GM12891 (cell line): ENCODE data around the gene PRPF6.

Source experiments
- POLR2A ChIP-seq: IDR thresholded peaks from 2 replicates; pipeline ENCODE4 v1.6.1; 2011; ENCODE audit warnings: low read depth, low read length, control low read depth
- POLR2AphosphoS5 ChIP-seq: IDR thresholded peaks from 2 replicates; pipeline ENCODE4 v1.6.1; 2011; ENCODE audit warnings: low read depth, low read length, control low read depth
- SPI1 ChIP-seq: IDR thresholded peaks from 2 replicates; pipeline ENCODE4 v1.6.1; 2011; ENCODE audit warnings: low read depth, low read length, control low read depth
- TAF1 ChIP-seq: IDR thresholded peaks from 2 replicates; pipeline ENCODE4 v1.6.1; 2011; ENCODE audit warnings: low read depth, low read length, control low read depth

DNA sequence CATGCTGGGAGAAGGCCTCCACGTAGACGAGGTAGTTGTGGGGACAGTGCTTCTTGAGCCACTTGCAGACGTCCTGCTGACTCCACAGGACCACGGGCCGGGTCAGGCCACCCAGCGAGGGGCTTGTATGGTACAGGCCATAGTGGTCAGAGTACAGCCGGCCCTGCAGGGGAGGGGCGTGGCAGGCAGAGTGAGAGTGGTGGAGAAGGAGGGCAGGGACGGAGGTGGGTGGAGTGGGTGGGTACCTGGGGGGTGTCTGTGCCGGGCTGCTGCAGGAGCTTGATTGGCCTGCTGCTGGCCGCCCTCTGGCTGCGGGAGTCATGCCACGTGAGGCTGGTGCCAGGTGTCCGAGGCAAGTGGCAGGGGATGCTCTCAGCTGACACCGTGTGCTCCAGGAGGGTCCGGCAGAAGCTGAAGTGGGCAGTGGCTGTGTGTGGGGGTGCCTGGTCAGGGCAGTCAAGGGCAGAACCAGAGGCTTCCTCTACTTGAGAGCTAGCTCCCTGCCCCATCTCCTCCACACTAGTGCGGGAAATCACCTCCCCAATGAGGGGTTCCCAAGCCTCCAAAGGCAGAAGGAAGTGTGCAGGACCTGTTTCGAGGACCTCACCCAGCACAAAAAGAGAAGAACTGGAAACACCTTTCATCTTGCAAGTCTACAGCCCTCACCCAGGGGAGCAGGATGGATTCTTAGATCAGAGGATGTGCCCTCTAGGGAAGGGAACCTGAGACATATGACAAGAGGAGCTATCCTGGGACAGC, 3.8 kb upstream of the PRPF6 start:
- TF ChIP-seq POLR2A (no peak), POLR2AphosphoS5 (no peak), TAF1 (no peak), SPI1 (no peak)
